H9 (cell line): ENCODE data around the gene NKD2. TPM values are rescaled to one million over a fixed set of nuclear protein-coding genes. Genes with fewer than 3 reads are reported as not detected.

Source experiments
- DNase-seq: peaks from one replicate; pipeline ENCODE4 v3.0.0-alpha.2; 2017
- H2AFZ ChIP-seq: one replicate; pipeline ENCODE4 v1.6.1; 2013; ENCODE audit warnings: mild to moderate bottlenecking, low read length, control low read depth, moderate library complexity
- H2AK5ac ChIP-seq: 2 replicates; pipeline ENCODE4 v1.6.1; 2013; ENCODE audit warnings: low read length, control low read depth, mixed read lengths; ENCODE audit not compliant: insufficient read length
- H2BK120ac ChIP-seq: one replicate; pipeline ENCODE4 v1.6.1; 2013; ENCODE audit warnings: low read depth, mild to moderate bottlenecking, low read length, control low read depth, inconsistent platforms; ENCODE audit not compliant: poor library complexity, severe bottlenecking
- H2BK12ac ChIP-seq: 2 replicates; pipeline ENCODE4 v1.6.1; 2013; ENCODE audit warnings: low read length, control low read depth, mixed read lengths, low read depth; ENCODE audit not compliant: insufficient read length
- H2BK15ac ChIP-seq: 2 replicates; pipeline ENCODE4 v1.6.1; 2013; ENCODE audit warnings: low read depth, low read length, control low read depth
- H2BK20ac ChIP-seq: one replicate; pipeline ENCODE4 v1.6.1; 2013; ENCODE audit warnings: low read depth, mild to moderate bottlenecking, low read length, control low read depth, inconsistent platforms; ENCODE audit not compliant: poor library complexity, severe bottlenecking
- H2BK5ac ChIP-seq: 2 replicates; pipeline ENCODE4 v1.6.1; 2013; ENCODE audit warnings: low read length, control low read depth, mixed read lengths; ENCODE audit not compliant: insufficient read length
- H3K14ac ChIP-seq: 2 replicates; pipeline ENCODE4 v1.6.1; 2013; ENCODE audit warnings: low read length, control low read depth; ENCODE audit not compliant: insufficient read depth
- H3K18ac ChIP-seq: 2 replicates; pipeline ENCODE4 v1.6.1; 2013; ENCODE audit warnings: low read depth, mild to moderate bottlenecking, mixed read lengths, low read length, control low read depth; ENCODE audit not compliant: insufficient read length
- H3K23ac ChIP-seq: 2 replicates; pipeline ENCODE4 v1.6.1; 2013; ENCODE audit warnings: low read length, control low read depth, mixed read lengths, low read depth; ENCODE audit not compliant: insufficient read length
- H3K23me2 ChIP-seq: 2 replicates; pipeline ENCODE4 v1.6.1; 2013; ENCODE audit warnings: low read depth, mild to moderate bottlenecking, mixed read lengths, low read length, control low read depth; ENCODE audit not compliant: insufficient read length, poor library complexity, severe bottlenecking
- H3K27ac ChIP-seq: 2 replicates; pipeline ENCODE4 v1.5.1; 2013; ENCODE audit warnings: low read length, control low read depth, mixed read lengths, low read depth; ENCODE audit not compliant: insufficient read length
- H3K27me3 ChIP-seq: 2 replicates; pipeline ENCODE4 v1.6.1; 2013; ENCODE audit warnings: low read length, control low read depth, inconsistent platforms; ENCODE audit not compliant: insufficient read depth
- H3K4ac ChIP-seq: 2 replicates; pipeline ENCODE4 v1.6.1; 2013; ENCODE audit warnings: low read depth, mild to moderate bottlenecking, control low read depth, inconsistent platforms, low read length, moderate library complexity
- H3K4me1 ChIP-seq: 2 replicates; pipeline ENCODE4 v1.6.1; 2013; ENCODE audit warnings: low read length, control low read depth, inconsistent platforms; ENCODE audit not compliant: insufficient read depth
- H3K4me2 ChIP-seq: 2 replicates; pipeline ENCODE4 v1.6.1; 2013; ENCODE audit warnings: low read length, control low read depth, mixed read lengths; ENCODE audit not compliant: insufficient read length, insufficient read depth
- H3K56ac ChIP-seq: 2 replicates; pipeline ENCODE4 v1.6.1; 2013; ENCODE audit warnings: low read depth, mild to moderate bottlenecking, mixed read lengths, low read length, control low read depth; ENCODE audit not compliant: insufficient read length
- H3K79me1 ChIP-seq: 2 replicates; pipeline ENCODE4 v1.6.1; 2013; ENCODE audit warnings: low read depth, mild to moderate bottlenecking, moderate library complexity, low read length, control low read depth, inconsistent platforms; ENCODE audit not compliant: insufficient read depth, poor library complexity, severe bottlenecking
- H3K79me2 ChIP-seq: 2 replicates; pipeline ENCODE4 v1.6.1; 2013; ENCODE audit warnings: low read length, control low read depth, inconsistent platforms; ENCODE audit not compliant: insufficient read depth
- H3K9ac ChIP-seq: 2 replicates; pipeline ENCODE4 v1.6.1; 2013; ENCODE audit warnings: low read length, control low read depth, mixed read lengths; ENCODE audit not compliant: insufficient read length; ENCODE audit errors: extremely low read depth
- H3K9me3 ChIP-seq: one replicate; pipeline ENCODE4 v1.6.1; 2013; ENCODE audit warnings: low read depth, low read length, inconsistent platforms; ENCODE audit not compliant: control insufficient read depth
- H3T11ph ChIP-seq: one replicate; pipeline ENCODE4 v1.6.1; 2013; ENCODE audit warnings: mild to moderate bottlenecking, low read length, control low read depth, inconsistent platforms
- H4K20me1 ChIP-seq: one replicate; pipeline ENCODE4 v1.6.1; 2013; ENCODE audit not compliant: control insufficient read depth, insufficient read length, insufficient read depth
- H4K5ac ChIP-seq: 2 replicates; pipeline ENCODE4 v1.6.1; 2013; ENCODE audit warnings: low read depth, mild to moderate bottlenecking, mixed read lengths, low read length, control low read depth; ENCODE audit not compliant: insufficient read length
- H4K8ac ChIP-seq: replicated peaks from 2 replicates; pipeline ENCODE4 v1.6.1; 2013; ENCODE audit warnings: low read length, control low read depth, mixed read lengths, low read depth; ENCODE audit not compliant: insufficient read length
- H4K91ac ChIP-seq: 2 replicates; pipeline ENCODE4 v1.6.1; 2013; ENCODE audit warnings: low read depth, mild to moderate bottlenecking, moderate library complexity, mixed read lengths, low read length, control low read depth; ENCODE audit not compliant: insufficient read length
- H3K27ac Mint-ChIP-seq, 3 experiments: 2 replicates in 2 of 3; 3 replicates in 1 of 3; pipeline ENCODE4 v1.8.0; 2020 to 2021; ENCODE audit warnings: mixed read lengths in 3 of 3, mild to moderate bottlenecking in 1 of 3, moderate library complexity in 1 of 3
- H3K27me3 Mint-ChIP-seq: 2 replicates; pipeline ENCODE4 v1.8.0; 2021; ENCODE audit warnings: low read depth, mild to moderate bottlenecking, moderate library complexity, mixed read lengths
- H3K36me3 Mint-ChIP-seq, 3 experiments: 2 replicates in 2 of 3; 3 replicates in 1 of 3; pipeline ENCODE4 v1.8.0; 2020 to 2021; ENCODE audit warnings: low read depth in 3 of 3, mixed read lengths in 3 of 3; ENCODE audit not compliant: insufficient read depth in 1 of 3
- H3K4me1 Mint-ChIP-seq, 2 experiments: 2 replicates each; pipeline ENCODE4 v1.8.0; 2020; ENCODE audit warnings: mixed read lengths in 2 of 2
- H3K4me3 Mint-ChIP-seq, 2 experiments: 2 replicates in 1 of 2; 3 replicates in 1 of 2; pipeline ENCODE4 v1.8.0; 2020 to 2021; ENCODE audit warnings: mild to moderate bottlenecking in 2 of 2, mixed read lengths in 2 of 2, moderate library complexity in 1 of 2
- H3K9me3 Mint-ChIP-seq, 2 experiments: 2 replicates in 1 of 2; 3 replicates in 1 of 2; pipeline ENCODE4 v1.8.0; 2020; ENCODE audit warnings: mild to moderate bottlenecking in 2 of 2, mixed read lengths in 2 of 2, moderate library complexity in 1 of 2
- WGBS: extraction: QIAGEN DNeasy Blood & Tissue Kit; methylation state at CpG from one replicate; pipeline ENCODE4 v1.1.7; 2013; ENCODE audit warnings: missing lambda C conversion rate, low lambda C conversion rate, mixed read lengths; ENCODE audit not compliant: insufficient read length; ENCODE audit errors: extremely low coverage; 5-methylcytosine and 5-hydroxymethylcytosine counted together
- total RNA-seq: library from RNA; stranded (reverse); gene quantifications from 2 replicates; pipeline ENCODE4 v1.2.1, GENCODE V29; 2021
- TF ChIP-seq, protein P1 (sequence below): fragments of 200-600 bp; sonication (generic); conservative IDR thresholded peaks from 3 replicates; pipeline ENCODE4 v1.8.0; 2021; ENCODE audit warnings: antibody characterized with exemption, mild to moderate bottlenecking

Gene NKD2
- total RNA-seq, 1 experiment from 2014 or later: 7.3 TPM

GRCh38 chr5:1037671-1038416 is 29.2 kb downstream of the NKD2 start:
- Histone ChIP-seq H2AK5ac (no peak overlapping the region), H2AFZ (no peak overlapping the region), H3K4me2 (no peak overlapping the region), H2BK12ac (no peak overlapping the region), H3K23ac (no peak overlapping the region), H4K5ac (no peak overlapping the region), H3K79me2 (no peaks in the 10 kb centered on the region), H2BK20ac (no peak overlapping the region), H3K14ac (no peak overlapping the region; the same call in 1 of the 2 replicates), H3K23me2 (no peaks in the 10 kb centered on the region), H3K27me3 (no peaks in the 10 kb centered on the region), H3K9me3 (peaks cover 8% of the 10 kb centered on the region), H2BK15ac (no peak overlapping the region), H3K4me1 (no peaks in the 10 kb centered on the region), H3T11ph (no peak overlapping the region), H3K56ac (no peak overlapping the region), H2BK5ac (no peak overlapping the region), H4K8ac (no peak overlapping the region), H3K27ac (no peak overlapping the region), H2BK120ac (no peak overlapping the region), H4K91ac (no peak overlapping the region), H3K4ac (no peak overlapping the region), H3K9ac (no peak overlapping the region), H4K20me1 (no peaks in the 10 kb centered on the region), H3K18ac (no peak overlapping the region), H3K79me1 (no peaks in the 10 kb centered on the region)
- Mint-ChIP-seq H3K27me3 (peaks cover 6% of the 10 kb centered on the region; the same call in 1 of the 2 replicates), H3K36me3 (peaks cover 9 to 25% (median 15%) of the 10 kb centered on the region in 3 experiments), H3K9me3 (peaks cover 29 to 30% of the 10 kb centered on the region in 2 experiments), H3K4me1 (peaks cover 5 to 6% of the 10 kb centered on the region in 2 experiments; a peak in 3 of 4 replicates), H3K4me3 (no peak overlapping the region), H3K27ac (no peak overlapping the region)
- no CpG with 5 or more reads among the region's 43 CpGs for WGBS
- no peak for DNase-seq
- TF ChIP-seq, protein P1, sequence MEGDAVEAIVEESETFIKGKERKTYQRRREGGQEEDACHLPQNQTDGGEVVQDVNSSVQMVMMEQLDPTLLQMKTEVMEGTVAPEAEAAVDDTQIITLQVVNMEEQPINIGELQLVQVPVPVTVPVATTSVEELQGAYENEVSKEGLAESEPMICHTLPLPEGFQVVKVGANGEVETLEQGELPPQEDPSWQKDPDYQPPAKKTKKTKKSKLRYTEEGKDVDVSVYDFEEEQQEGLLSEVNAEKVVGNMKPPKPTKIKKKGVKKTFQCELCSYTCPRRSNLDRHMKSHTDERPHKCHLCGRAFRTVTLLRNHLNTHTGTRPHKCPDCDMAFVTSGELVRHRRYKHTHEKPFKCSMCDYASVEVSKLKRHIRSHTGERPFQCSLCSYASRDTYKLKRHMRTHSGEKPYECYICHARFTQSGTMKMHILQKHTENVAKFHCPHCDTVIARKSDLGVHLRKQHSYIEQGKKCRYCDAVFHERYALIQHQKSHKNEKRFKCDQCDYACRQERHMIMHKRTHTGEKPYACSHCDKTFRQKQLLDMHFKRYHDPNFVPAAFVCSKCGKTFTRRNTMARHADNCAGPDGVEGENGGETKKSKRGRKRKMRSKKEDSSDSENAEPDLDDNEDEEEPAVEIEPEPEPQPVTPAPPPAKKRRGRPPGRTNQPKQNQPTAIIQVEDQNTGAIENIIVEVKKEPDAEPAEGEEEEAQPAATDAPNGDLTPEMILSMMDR: no peak; the same call in 2 of the 3 replicates
